Suprapubic skin (tissue), 3 donors: Measurements from ENCODE around the gene RNF214.

Experiments
- POLR2A ChIP-seq, 2 donors: fragments of 450-650 bp; IDR thresholded peaks; one replicate each; pipeline ENCODE4 v1.6.1; 2017; ENCODE audit warnings: antibody characterized with exemption in 2 of 2, mild to moderate bottlenecking in 2 of 2, moderate library complexity in 2 of 2
- TF ChIP-seq, protein P1 (sequence below), 2 donors: fragments of 200-600 bp in 1 of 2; fragments of 450-650 bp in 1 of 2; sonication (generic) in 1 of 2; IDR thresholded peaks; one replicate each; pipeline ENCODE4 v1.5.1; 2016 to 2019; ENCODE audit warnings: antibody characterized with exemption in 2 of 2, mild to moderate bottlenecking in 1 of 2, moderate library complexity in 1 of 2

- TF ChIP-seq POLR2A (IDR thresholded peaks at IDR 0.05) = no peak
- TF ChIP-seq, protein P1, sequence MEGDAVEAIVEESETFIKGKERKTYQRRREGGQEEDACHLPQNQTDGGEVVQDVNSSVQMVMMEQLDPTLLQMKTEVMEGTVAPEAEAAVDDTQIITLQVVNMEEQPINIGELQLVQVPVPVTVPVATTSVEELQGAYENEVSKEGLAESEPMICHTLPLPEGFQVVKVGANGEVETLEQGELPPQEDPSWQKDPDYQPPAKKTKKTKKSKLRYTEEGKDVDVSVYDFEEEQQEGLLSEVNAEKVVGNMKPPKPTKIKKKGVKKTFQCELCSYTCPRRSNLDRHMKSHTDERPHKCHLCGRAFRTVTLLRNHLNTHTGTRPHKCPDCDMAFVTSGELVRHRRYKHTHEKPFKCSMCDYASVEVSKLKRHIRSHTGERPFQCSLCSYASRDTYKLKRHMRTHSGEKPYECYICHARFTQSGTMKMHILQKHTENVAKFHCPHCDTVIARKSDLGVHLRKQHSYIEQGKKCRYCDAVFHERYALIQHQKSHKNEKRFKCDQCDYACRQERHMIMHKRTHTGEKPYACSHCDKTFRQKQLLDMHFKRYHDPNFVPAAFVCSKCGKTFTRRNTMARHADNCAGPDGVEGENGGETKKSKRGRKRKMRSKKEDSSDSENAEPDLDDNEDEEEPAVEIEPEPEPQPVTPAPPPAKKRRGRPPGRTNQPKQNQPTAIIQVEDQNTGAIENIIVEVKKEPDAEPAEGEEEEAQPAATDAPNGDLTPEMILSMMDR (IDR thresholded peaks at IDR 0.05) = no peak
Observed at GRCh38 chr11:117187799-117188481, 44.5 kb upstream of the RNF214 start.
